Measurements from ENCODE around the gene EFNA5.

DNA sequence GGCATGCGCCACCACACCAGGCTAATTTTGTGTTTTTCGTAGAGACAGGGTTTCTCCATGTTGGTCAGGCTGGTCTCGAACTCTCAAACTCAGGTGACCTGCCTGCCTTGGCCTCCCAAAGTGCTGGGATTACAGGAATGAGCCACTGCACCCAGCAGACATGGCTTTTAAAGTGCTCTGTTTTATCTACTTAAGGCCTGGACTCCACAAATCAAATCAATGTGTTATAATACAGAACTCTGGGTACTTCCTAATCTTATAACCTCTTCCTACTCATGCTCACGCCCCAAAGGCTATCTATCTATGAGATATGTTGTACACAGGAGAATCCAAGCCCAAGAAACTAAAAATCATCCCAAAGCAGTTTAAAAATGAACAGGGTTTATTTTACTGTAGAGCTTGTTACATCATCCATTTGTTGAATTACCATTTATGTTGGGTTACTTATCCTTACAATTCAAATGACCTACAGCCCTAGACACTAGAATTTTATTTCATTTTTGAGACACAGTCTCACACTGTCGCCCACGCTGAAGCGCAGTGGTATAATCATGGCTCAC is 155.1 kb downstream of the EFNA5 start:
- TF ChIP-seq EP300 (IDR thresholded peaks at IDR 0.05) (no peak), POLR2A (IDR thresholded peaks at IDR 0.05; ENCODE audit: low read depth) (no peak)
- TF ChIP-seq, protein P1, sequence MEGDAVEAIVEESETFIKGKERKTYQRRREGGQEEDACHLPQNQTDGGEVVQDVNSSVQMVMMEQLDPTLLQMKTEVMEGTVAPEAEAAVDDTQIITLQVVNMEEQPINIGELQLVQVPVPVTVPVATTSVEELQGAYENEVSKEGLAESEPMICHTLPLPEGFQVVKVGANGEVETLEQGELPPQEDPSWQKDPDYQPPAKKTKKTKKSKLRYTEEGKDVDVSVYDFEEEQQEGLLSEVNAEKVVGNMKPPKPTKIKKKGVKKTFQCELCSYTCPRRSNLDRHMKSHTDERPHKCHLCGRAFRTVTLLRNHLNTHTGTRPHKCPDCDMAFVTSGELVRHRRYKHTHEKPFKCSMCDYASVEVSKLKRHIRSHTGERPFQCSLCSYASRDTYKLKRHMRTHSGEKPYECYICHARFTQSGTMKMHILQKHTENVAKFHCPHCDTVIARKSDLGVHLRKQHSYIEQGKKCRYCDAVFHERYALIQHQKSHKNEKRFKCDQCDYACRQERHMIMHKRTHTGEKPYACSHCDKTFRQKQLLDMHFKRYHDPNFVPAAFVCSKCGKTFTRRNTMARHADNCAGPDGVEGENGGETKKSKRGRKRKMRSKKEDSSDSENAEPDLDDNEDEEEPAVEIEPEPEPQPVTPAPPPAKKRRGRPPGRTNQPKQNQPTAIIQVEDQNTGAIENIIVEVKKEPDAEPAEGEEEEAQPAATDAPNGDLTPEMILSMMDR (IDR thresholded peaks at IDR 0.05): no peak
